Kidney epithelial cell (primary cell): ENCODE measurements around the gene IFIT2. TPM values are rescaled to one million over a fixed set of nuclear protein-coding genes. Genes with fewer than 3 reads are reported as not detected.

ENCODE experiments used
- DNase-seq: peaks from one replicate; pipeline ENCODE4 v3.0.0-alpha.2; 2010; ENCODE audit warnings: low read depth
- H3K27me3 ChIP-seq: 2 replicates; pipeline ENCODE4 v1.6.0; 2011; ENCODE audit warnings: low read length; ENCODE audit not compliant: control insufficient read depth, insufficient read depth
- H3K36me3 ChIP-seq: 2 replicates; pipeline ENCODE4 v1.5.1; 2011; ENCODE audit warnings: low read length; ENCODE audit not compliant: control insufficient read depth, insufficient read depth
- H3K4me3 ChIP-seq: 2 replicates; pipeline ENCODE4 v1.5.1; 2011; ENCODE audit warnings: low read depth, mild to moderate bottlenecking, control low read depth, low read length
- CTCF ChIP-seq: IDR thresholded peaks from 2 replicates; pipeline ENCODE4 v1.5.1; 2011; ENCODE audit warnings: mild to moderate bottlenecking, moderate library complexity, low read length, control low read depth, inconsistent platforms; ENCODE audit not compliant: insufficient read depth, poor library complexity, severe bottlenecking
- total RNA-seq: library from RNA; depleted of rRNA; stranded (reverse); fragments of >200 nt; gene quantifications from 2 replicates; pipeline ENCODE4 v1.2.3, GENCODE V29; 2015

IFIT2 gene
- total RNA-seq, 1 donor from 2014 or later = 9.2 TPM

GRCh38 chr10:89274928-89275327 is 26.9 kb upstream of the IFIT2 start:
- no peak for TF ChIP-seq CTCF
- Histone ChIP-seq H3K27me3 (no peaks in the 10 kb centered on the region), H3K36me3 (no peaks in the 10 kb centered on the region), H3K4me3 (no peak overlapping the region)
- no peak for DNase-seq

GRCh38 chr10:89275383-89275782 is 26.5 kb upstream of the IFIT2 start:
- Histone ChIP-seq H3K36me3 (no peaks in the 10 kb centered on the region), H3K27me3 (no peaks in the 10 kb centered on the region), H3K4me3 (no peak overlapping the region)
- TF ChIP-seq CTCF = no peak
- DNase-seq = no peak

- H3K36me3 ChIP-seq = no peaks in the 10 kb centered on the region
- DNase-seq = peak; percentile 96
- H3K4me3 ChIP-seq = no peak overlapping the region
- no peaks in the 10 kb centered on the region for H3K27me3 ChIP-seq
- no peak for TF ChIP-seq CTCF
Measured at GRCh38 chr10:89278034-89278535, 23.8 kb upstream of the IFIT2 start.

GRCh38 chr10:89278900-89279392 is 22.9 kb upstream of the IFIT2 start:
- TF ChIP-seq CTCF = no peak
- H3K27me3 ChIP-seq = no peaks in the 10 kb centered on the region
- H3K4me3 ChIP-seq = no peak overlapping the region
- no peak for DNase-seq
- no peaks in the 10 kb centered on the region for H3K36me3 ChIP-seq

GRCh38 chr10:89279421-89279869 is 22.4 kb upstream of the IFIT2 start:
- no peaks in the 10 kb centered on the region for H3K36me3 ChIP-seq
- TF ChIP-seq CTCF = no peak
- DNase-seq = no peak
- no peaks in the 10 kb centered on the region for H3K27me3 ChIP-seq
- H3K4me3 ChIP-seq = no peak overlapping the region

- no peak for DNase-seq
- TF ChIP-seq CTCF = no peak
- Histone ChIP-seq H3K27me3 (no peaks in the 10 kb centered on the region), H3K36me3 (no peaks in the 10 kb centered on the region), H3K4me3 (no peak overlapping the region)
Measured at GRCh38 chr10:89280508-89280907, 21.3 kb upstream of the IFIT2 start.
